RWPE1 (cell line): ENCODE data around the gene MMP24OS.
"Not testable (repeated sequence)": the region's sequence is repeated elsewhere in the genome, so short reads cannot be mapped to it uniquely, and the experiment has no call there.

Source experiments
- CTCF ChIA-PET: fragments of 350-600 bp; sonication (Branson Sonifier 250); formaldehyde crosslinking; extraction: SDS; loops from one replicate; lab custom pipeline; 2021; lab: Yijun Ruan, JAX
- POLR2A ChIA-PET: fragments of 400-600 bp; formaldehyde crosslinking; extraction: SDS; loops from one replicate; lab custom pipeline; 2020; ENCODE audit warnings: antibody characterized with exemption; ENCODE audit not compliant: low non-redundant PET; lab: Yijun Ruan, JAX
- DNase-seq: peaks from one replicate; pipeline ENCODE4 v3.0.0; 2012; ENCODE audit warnings: low spot score
- H3K27ac ChIP-seq: fragments of 450-650 bp; 2 replicates; pipeline ENCODE4 v1.5.1; 2017
- TF ChIP-seq, protein P1 (sequence below): fragments of 450-650 bp; conservative IDR thresholded peaks from 2 replicates; pipeline ENCODE4 v1.5.1; 2017; ENCODE audit warnings: low read depth, mild to moderate bottlenecking

MMP24OS gene

GRCh38 chr20:35257175-35257909 lies 20.6 kb downstream of the MMP24OS start:
- POLR2A ChIA-PET, result no interaction called here
- no peak for DNase-seq
- TF ChIP-seq, protein P1, sequence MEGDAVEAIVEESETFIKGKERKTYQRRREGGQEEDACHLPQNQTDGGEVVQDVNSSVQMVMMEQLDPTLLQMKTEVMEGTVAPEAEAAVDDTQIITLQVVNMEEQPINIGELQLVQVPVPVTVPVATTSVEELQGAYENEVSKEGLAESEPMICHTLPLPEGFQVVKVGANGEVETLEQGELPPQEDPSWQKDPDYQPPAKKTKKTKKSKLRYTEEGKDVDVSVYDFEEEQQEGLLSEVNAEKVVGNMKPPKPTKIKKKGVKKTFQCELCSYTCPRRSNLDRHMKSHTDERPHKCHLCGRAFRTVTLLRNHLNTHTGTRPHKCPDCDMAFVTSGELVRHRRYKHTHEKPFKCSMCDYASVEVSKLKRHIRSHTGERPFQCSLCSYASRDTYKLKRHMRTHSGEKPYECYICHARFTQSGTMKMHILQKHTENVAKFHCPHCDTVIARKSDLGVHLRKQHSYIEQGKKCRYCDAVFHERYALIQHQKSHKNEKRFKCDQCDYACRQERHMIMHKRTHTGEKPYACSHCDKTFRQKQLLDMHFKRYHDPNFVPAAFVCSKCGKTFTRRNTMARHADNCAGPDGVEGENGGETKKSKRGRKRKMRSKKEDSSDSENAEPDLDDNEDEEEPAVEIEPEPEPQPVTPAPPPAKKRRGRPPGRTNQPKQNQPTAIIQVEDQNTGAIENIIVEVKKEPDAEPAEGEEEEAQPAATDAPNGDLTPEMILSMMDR, result no peak
- peak overlapping the region; percentile 51 for H3K27ac ChIP-seq
- CTCF ChIA-PET, result no interaction called here

GRCh38 chr20:35254448-35254999 lies 23.4 kb downstream of the MMP24OS start:
- ChIA-PET CTCF (interaction anchor here (0.6 kb wide), 1 partner anchor 10 kb away, joined by 3 read pairs; no protein-coding TSS in a partner anchor), POLR2A (interaction anchor here (0.5 kb wide), 1 partner anchor 89 kb away, joined by 11 read pairs; no protein-coding TSS in a partner anchor)
- H3K27ac ChIP-seq, result no peak overlapping the region
- no peak for DNase-seq
- TF ChIP-seq, protein P1, result no peak

GRCh38 chr20:35253010-35253409 lies 24.9 kb downstream of the MMP24OS start:
- no peak overlapping the region for H3K27ac ChIP-seq
- no peak for DNase-seq
- ChIA-PET POLR2A (no interaction called here), CTCF (interaction anchor here (0.6 kb wide), 3 partner anchors 147 to 194 kb away, joined by 3 read pairs; no protein-coding TSS in a partner anchor)
- TF ChIP-seq, protein P1, result no peak

GRCh38 chr20:35252598-35252997 lies 25.3 kb downstream of the MMP24OS start:
- DNase-seq, POLR2A ChIA-PET, H3K27ac ChIP-seq: not testable (repeated sequence)
- CTCF ChIA-PET, result interaction anchor here (0.6 kb wide), 2 partner anchors 194 to 269 kb away, joined by 3 to 5 read pairs; no protein-coding TSS in a partner anchor

- no peak for DNase-seq
- ChIA-PET CTCF (interaction anchor here (0.6 to 1.2 kb wide), 2 partner anchors 107 to 269 kb away, joined by 3 to 5 read pairs; no protein-coding TSS in a partner anchor), POLR2A (no interaction called here)
- no peak overlapping the region for H3K27ac ChIP-seq
- TF ChIP-seq, protein P1, result no peak
Observed at GRCh38 chr20:35252037-35252461, 25.9 kb downstream of the MMP24OS start.

DNA sequence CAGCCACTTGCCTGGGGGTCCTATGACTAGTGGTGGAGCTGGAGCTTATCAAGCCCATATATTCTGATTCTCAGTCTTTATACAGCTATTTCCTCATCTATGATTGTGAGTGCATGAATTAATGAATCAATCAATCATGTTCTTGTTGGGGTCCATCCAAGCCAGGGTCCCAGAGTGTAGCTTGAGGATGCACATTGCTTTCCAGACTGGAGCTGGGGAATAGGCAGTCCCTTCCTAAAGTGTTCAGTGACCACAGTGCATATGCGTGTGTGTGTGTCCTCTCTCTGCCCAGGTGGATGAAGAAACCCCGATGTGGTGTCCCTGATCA lies 26.3 kb downstream of the MMP24OS start:
- POLR2A ChIA-PET, result no interaction called here

More for the DNA sequence above, 26.3 kb downstream of the MMP24OS start:
- TF ChIP-seq, protein P1, result no peak
- no peak for DNase-seq
- CTCF ChIA-PET, result interaction anchor here (0.6 to 1.2 kb wide), 3 partner anchors 106 to 302 kb away, joined by 3 to 8 read pairs (median 4); no protein-coding TSS in a partner anchor
- no peak overlapping the region for H3K27ac ChIP-seq
